ENCODE results near the gene PSMA1.
"Not testable (repeated sequence)": the region's sequence is repeated elsewhere in the genome, so short reads cannot be mapped to it uniquely, and the experiment has no call there.

Gene PSMA1

DNA sequence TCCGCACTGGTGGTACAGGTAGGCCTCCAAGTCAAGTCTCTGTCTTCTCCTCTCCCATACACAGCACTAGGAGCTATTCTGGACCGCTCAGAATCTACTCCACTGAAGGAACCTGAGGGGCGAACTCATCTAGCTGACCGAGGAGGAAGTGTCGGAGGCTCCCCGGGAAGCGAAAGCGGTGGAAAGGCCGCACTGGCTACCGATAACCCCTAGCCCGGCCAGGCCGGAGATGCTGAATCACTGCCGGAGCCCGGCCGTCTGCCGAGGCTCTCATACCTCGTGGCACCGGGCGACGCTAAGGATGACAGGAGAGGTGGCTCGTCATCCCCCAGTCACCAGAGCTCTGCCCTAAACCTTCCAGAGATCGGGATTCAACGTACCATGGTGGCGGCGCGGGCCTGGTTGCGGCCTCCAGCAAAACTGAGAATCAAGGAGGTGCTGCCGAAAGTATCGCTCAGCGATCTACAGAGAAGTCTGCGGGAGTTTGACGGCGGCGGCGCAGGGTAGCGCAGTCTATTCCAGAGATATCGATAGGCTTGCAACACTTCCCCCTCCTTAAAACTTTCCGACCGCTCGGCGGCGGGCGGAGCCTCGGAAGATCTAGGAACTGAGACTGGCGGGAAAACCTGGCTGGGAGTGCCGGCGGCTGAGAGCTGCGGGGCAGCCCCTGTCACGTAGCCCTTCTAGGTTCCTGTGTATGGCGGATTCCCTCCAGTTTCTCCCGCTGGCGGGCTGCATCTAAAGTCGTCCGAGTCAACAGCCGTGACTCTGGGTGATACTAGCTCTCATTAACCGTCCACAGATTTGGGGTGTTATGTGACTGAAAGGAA lies at the start of gene PSMA1:
Gene PSMA1 (minus strand): TSS at position 470 of the 830 bp plus-strand sequence. CDS start 87 bp downstream, at position 383.
- FAIRE-seq, result peak; percentile 83

DNA sequence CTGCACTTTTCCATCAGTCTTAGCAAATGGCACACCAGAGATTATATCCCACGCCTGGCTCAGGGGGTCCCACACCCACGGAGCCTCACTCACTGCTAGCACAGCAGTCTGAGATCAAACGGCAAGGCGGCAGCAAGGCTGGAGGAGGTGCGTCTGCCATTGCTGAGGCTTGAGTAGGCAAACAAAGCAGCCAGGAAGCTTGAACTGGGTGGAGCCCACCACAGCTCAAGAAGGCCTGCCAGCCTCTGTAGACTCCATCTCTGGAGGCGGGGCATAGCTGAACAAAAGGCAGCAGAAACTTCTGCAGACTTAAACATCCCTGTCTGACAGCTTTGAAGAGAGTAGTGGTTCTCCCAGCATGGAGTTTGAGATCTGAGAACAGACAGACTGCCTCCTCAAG lies 49.3 kb upstream of the PSMA1 start:
- not testable (repeated sequence) for FAIRE-seq

DNA sequence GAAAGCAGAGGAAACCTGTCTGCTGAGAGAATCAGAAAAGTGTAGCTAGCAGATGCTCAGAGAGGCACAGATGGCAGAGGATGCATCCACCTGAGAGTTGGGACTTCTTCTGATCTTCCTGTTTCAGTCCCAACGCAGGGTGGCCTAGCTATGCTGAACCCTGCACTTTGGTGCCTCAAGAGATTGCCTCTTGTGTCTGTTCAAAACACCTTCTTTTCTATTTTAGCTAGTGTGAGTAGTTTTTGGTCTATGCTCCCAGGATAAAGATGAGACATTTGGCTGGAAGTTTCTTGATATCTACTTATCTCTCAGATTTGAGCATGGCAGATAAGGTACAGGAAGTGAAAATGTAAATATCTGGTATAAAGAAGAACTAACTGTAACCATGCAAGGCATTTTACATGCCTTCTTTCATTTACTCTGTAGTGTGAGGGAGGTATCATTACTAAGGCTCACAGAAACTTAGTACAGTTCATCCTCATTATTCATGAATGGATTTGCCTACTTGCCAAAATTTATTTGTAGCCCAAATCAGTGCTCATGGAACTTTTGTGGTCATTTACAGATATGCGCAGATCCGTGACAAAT lies 47.0 kb upstream of the PSMA1 start:
- FAIRE-seq, result no peak

GRCh38 chr11:14566331-14567063 lies 46.3 kb upstream of the PSMA1 start:
- no peak for FAIRE-seq

GRCh38 chr11:14565845-14566244 lies 45.7 kb upstream of the PSMA1 start:
- no peak for FAIRE-seq

DNA sequence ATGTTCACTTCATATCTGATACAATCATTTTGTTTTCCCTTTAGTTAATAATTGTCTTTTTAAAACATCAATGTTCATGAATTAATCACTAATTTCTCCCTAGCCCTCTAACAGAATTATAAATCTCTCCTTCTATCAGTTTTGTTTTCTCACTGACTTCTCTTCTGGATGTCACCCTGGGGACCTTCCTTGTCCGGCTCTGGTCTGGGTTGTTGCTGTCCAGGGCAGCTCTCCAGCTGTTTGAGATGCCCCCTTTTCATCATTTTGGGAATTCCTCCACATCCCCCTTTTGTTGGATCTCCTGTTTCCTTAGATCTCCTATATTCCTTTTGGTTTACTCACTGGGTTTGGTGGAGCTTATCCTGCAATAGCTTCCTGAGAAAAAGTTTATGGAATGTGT lies 35.6 kb upstream of the PSMA1 start:
- no peak for FAIRE-seq

DNA sequence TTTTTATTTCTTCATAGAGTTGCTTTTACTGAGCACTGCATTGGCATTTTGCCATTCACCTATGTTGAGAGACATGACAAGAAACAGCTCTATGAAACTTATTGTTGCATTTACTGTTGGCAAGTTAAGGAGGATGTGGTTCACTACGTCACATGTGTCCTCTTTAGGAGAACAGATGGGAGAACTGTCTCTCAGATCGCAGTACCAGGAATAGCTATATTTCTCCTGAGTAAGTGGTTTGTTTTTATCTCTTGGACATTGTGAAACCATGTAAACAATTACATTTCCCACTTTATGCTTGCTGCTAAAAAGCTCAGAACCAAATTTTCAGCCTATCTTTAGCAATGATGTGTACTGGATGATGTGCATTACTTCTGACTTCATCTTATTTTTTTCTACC lies 34.8 kb upstream of the PSMA1 start:
- no peak for FAIRE-seq

GRCh38 chr11:14552089-14552488 lies 31.9 kb upstream of the PSMA1 start:
- no peak for FAIRE-seq

DNA sequence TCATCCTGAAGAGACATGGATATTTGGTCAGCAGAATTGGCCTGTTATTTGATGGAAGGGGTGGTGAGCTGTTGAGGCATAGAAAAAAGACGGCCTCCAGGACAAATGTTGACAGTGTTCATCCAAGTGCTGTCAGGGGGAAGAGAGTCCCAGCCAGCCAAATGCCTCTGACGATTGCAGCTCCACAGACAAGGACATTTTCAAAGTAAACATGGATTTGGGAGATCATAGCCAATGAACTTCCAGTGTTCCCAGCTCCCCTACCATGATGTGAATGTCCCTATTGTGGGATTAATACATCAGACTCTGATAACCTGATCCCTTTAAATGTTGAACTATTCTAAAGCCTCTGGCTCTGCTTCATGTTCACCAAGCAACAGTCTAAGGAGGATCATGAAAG lies 31.2 kb upstream of the PSMA1 start:
- no peak for FAIRE-seq

GRCh38 chr11:14549891-14550290 lies 29.7 kb upstream of the PSMA1 start:
- FAIRE-seq, result no peak

DNA sequence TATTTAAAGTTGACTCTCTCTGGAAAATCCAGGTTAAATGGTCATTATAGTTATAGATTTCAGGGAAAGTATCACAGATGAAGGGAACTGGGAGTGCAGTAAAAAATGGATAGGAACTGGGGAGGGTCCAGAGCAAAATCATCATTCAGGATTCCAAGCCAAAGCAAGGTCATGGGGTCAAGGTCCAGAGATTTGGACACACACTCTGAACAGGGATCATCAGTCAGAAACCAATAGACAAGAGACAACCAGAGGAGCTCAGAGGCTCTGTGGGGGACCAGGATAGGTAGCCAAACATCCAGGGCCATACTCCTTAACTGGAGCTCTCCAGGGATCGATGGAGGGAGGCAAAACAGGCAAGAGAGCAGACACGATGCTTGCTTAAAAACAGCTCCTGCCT lies 27.3 kb upstream of the PSMA1 start:
- FAIRE-seq, result no peak

GRCh38 chr11:14546672-14547071 lies 26.5 kb upstream of the PSMA1 start:
- FAIRE-seq, result no peak

DNA sequence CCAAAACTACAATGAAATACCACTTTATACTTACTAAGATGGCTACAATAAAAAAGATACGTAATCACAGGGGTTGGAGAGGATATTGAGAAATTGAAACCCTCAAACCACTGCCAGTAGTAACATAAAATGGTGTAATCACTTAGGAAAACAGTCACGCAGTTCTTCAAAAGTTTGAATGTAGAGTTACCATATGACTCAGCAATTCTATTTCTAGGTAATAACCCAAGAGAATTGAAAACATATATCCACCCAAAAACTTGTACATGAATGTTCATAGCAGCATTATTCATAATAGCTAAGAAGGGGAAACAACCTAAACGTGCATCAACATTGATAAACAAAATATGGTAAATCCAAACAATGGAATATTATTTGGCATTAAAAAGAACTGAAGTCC lies 24.4 kb upstream of the PSMA1 start:
- no peak for FAIRE-seq

DNA sequence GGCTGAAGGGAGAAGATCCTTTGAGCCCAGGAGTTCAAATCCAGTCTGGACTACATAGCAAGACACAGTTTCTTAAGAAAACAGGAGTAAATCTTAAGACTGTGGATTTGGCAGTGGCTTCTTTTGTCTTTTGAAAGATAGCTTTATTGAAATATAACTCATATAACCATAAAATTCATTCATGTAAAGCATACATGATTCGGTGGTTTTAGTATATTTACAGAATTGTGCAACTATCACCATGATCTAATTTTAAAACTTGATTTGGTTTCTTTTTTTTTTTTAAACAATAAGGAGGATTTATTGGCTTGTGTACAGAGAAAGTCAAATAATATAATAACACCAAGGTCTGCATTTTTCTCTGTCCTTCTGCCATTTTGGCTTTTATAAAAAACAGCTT lies 23.1 kb upstream of the PSMA1 start:
- no peak for FAIRE-seq

DNA sequence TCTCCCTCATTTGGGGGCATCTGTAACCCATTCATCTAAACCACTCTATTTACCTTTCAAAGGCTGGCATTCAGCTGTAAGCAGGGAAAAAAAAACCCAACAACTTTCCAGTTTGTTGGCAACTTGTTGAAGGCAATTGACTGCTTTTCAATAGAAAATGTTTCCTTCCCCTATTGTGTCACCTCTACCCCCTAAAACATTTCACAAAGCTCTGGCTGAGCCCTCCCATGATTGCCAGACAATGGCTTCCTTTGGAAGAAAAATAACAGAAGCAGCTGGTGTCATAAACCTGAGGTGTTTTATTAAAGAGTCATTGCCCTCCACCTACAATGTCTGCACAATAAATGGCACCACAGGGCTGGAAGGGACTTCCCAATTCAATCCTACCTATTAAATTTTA lies 22.1 kb upstream of the PSMA1 start:
- FAIRE-seq, result no peak

GRCh38 chr11:14541192-14541947 lies 21.2 kb upstream of the PSMA1 start:
- no peak for FAIRE-seq

DNA sequence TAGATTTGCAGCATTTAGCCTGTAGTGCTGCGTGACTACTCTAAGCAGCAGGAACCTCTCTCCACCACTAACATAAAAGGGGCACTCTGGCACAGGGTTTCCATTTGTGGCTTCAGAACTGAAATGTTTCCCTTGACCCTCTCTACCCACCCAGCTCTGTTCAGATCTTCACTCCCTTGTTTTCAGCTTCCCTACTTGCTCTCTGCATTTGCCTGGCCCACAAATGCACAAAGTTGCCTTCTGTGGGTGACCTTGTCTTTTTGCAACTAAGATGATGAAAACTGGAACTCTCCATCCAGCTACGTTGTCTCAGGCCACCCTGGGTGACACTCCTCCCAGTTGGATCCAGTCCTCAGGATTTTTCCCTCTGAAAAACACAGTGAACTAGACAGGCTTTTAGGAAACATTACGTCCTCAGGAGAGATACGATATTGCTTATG lies 19.8 kb upstream of the PSMA1 start:
- no peak for FAIRE-seq

DNA sequence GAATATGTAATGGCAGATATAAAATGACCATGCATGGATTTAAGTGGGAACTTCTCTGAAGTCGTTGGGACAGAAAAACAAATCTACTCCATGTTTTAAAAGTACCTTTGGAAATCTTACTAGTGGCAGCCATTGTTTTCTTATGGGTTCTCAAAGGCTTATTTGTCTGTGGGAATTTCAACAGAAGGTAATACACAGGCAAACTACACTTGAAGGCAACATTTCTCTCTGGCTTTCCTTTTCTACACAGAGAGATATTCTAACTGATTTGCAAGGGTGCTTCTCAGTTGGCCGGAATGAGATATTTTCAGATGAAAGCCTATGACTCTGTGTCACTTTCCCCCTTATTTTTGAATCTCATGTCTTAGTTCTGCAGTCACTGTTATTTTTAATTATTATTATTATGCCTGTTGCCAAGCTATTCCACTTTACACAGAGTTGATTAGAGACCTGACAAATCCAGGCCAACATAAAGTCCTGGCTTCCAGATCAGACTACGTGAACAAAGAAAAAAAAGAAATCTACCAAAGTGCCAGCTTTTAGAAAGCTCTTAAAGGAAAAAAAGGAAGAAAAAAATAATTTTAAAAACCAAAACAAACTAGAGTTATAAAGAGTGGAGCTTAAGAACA lies 18.9 kb upstream of the PSMA1 start:
- no peak for FAIRE-seq

- FAIRE-seq, result no peak
Observed at GRCh38 chr11:14538271-14538925, 18.2 kb upstream of the PSMA1 start.

DNA sequence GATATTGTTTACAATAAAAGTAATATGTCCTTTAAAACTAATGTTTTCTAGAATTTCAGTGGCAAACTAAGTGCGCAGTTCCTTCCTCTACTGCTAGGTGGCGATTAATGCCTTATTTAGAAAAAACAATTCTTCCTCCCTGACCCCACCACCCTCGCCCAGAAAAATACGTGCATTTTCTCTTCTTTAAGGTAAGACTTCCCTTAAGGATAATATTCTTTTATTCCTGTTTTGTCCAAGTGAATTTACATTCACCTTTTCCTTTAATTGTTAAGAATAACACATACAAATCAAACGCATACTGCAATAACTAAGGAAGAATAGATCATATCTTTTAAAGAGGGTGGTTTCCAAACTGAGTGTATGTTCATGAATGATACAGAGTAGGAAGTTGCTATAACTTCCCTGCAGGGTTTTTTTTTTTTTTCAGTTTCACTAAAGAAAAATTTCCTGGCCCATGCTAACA lies 17.0 kb upstream of the PSMA1 start:
- peak; percentile 66 for FAIRE-seq

GRCh38 chr11:14535166-14535565 lies 15.0 kb upstream of the PSMA1 start:
- FAIRE-seq, result not testable (repeated sequence)

DNA sequence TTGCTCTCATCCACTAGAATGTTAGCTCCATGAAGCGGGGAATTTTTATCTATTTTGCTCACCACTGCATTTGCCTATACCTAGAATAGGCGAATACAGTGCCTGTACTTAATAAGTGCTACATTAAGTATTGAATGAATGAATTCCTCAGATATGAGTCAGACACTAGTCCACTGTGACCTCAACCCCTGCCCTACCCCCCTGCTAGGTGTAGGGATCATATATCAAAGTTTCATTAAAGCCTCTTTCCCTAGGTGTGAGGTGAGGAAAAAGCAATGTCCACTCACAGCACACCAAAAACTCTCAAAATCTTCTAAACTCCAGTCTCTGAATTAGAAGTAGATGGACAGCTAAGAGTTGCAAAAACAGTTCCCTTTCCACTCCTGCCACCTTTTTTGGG lies 9.8 kb upstream of the PSMA1 start:
- FAIRE-seq, result no peak
